ENCODE results near the gene TTLL10.
A peak's percentile ranks its signal among the peaks of the same experiment; 100 is the strongest.

TTLL10 gene

DNA sequence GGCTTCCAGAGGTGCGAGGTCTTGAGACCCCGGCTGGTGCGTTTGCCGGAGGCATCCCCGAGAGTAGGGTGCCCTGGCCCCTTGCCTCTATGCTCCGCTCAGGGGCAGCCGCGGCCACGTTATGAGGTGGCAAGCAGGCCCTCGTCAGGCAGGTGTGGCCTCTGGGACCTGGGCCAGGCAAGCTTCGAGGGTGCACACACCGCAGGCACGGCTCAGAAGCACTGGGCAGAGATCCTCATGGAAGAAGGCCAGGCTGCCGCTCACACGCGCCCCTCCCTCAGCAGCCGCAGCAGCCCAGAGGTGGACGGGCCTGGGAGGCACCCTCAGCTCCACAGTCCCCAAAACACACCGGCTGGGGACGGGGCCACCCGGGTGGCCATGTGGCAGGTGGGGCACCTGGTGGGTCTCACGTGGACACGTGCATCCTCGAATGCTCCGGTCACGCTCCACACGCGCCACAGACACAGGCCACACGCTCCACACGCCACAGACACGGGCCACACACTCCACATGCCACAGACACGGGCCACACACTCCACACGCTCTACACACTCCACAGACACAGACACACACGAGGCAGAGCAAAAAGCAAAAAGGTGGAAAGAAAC is 51.7 kb downstream of the TTLL10 start:
- DNase-seq = no peak

GRCh38 chr1:1225913-1226312 is 52.2 kb downstream of the TTLL10 start:
- DNase-seq = no peak

GRCh38 chr1:1226566-1227362 is 53.1 kb downstream of the TTLL10 start:
- DNase-seq = no peak

- DNase-seq = no peak
These were observed 53.7 kb downstream of the TTLL10 start for GRCh38 chr1:1227386-1227785.

GRCh38 chr1:1228187-1228586 is 54.5 kb downstream of the TTLL10 start:
- no peak for DNase-seq

DNA sequence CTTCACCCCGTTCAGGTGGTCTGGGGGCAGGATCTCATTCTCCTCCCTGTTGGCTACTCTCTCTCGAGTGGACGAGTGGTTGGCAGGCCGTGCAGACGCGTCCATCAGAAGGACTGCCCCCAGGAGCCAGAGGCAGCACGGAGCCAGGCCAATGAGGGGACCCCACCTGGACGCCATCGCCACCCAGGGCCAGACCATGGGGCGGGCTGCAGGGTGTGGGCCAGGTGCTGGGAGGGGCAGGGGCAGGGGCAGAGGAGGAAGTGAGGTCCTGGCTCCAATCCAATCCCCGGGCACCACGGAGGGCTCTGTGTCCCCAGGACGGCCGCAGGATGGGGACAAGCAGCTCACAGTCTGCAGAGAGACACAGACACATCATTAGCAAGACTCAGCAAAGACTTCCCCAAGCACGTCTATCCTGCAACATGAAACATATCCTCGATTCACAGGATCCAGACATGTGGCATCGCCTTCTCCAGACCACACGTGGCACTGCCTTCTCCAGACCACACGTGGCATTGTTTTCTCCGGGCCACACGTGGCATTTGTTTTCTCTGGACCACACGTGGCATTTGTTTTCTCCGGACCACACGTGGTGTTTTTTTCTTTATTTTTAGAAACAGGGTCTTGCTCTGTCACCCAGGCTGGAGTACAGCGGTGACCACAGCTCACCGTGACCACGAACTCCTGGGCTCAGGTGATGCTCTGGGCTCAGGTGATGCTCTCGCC is 55.1 kb downstream of the TTLL10 start:
- no peak for DNase-seq

- DNase-seq = no peak
These were observed 56.1 kb downstream of the TTLL10 start for GRCh38 chr1:1229770-1230169.

DNA sequence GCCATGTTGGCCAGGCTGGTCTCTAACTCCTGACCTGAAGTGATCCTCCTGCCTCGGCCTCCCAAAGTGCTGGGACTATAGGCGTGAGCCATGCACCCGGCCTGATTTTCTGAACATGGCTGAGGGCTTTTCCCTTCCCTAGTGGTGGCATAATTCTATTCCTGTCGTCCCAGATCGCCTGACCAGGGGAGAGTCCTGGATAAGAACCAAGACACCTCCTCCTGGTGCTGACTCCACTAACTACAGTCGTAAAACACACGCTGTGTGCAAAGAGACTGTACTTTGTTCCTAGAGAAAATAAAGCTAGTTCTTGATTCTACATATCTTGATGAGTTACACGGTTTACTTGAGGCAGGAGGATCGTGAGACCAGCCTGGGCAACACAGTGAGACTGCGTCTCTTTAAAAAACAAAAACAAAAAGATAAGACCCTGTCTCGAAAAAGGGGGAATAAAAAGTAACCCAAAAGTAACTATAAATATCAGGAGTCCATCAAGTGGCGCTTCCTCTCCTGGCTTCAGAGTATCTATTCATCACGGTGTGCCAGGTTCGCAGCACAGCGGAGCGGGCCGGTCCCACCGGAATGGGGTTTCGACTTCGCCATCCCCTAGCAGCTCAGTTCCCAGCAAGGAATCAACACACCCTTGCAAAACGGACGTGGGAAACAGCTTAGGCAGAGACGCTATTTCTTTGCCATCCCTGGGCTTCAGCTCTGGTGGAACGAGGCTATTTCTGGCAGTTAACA is 57.1 kb downstream of the TTLL10 start:
- DNase-seq = peak; percentile 37

DNA sequence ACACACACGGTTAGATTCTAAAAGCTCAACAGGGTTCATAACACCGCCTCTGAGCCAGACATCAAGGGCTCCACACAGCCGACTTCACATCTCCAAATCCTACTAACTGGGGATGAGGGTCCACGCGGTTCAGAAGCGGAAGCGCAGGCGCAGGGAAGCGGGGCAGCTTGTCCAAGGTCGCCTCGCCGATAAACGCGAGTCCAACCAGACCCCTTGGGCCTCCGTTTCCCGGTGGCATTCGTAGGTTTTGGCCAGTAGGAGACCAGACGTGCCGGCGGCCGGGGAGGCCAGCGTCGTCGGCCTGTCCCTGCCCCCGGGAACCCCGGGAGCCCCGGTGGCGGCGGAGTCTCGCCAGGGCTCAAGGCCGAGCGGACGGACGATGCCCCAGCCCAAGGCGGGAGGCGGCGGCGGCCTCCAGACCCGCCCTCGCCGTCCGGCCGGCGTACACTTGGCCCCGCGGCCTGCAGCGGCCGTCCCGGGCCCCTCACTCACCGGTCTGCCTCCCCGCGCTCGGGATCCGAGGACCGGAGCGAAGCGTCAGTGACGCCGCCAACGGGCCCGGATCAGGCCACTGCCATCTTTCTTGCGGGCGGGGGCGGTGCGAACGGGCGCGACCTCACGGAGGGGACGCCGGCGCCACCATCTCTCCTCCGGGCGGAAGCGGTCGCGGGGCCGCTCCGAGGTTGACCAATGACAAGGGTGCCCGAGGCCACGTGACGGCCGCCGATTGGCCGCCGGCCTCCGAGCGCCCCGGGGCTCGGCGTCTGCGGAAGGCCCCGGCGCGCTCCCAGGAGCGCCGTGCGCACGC is 57.9 kb downstream of the TTLL10 start, which contains the start of gene SDF4:
TSS of gene SDF4 (minus strand) at position 602 of the 808 bp plus-strand sequence. CDS start 3,229 bp downstream, outside the sequence.
- DNase-seq = peak; percentile 91

DNA sequence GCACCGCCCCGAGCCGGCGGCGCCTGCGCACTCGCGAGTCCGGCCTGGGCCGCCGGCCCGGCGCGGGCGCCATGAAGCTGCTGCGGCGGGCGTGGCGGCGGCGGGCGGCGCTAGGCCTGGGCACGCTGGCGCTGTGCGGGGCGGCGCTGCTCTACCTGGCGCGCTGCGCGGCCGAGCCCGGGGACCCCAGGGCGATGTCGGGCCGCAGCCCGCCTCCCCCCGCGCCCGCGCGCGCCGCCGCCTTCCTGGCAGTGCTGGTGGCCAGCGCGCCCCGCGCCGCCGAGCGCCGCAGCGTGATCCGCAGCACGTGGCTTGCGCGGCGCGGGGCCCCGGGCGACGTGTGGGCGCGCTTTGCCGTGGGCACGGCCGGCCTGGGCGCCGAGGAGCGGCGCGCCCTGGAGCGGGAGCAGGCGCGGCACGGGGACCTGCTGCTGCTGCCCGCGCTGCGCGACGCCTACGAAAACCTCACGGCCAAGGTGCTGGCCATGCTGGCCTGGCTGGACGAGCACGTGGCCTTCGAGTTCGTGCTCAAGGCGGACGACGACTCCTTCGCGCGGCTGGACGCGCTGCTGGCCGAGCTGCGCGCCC is 58.6 kb downstream of the TTLL10 start, which contains the start of gene B3GALT6:
TSS of gene B3GALT6 (plus strand) at position 30 of the 588 bp plus-strand sequence. CDS start at position 72, 42 bp downstream.
- no peak for DNase-seq

DNA sequence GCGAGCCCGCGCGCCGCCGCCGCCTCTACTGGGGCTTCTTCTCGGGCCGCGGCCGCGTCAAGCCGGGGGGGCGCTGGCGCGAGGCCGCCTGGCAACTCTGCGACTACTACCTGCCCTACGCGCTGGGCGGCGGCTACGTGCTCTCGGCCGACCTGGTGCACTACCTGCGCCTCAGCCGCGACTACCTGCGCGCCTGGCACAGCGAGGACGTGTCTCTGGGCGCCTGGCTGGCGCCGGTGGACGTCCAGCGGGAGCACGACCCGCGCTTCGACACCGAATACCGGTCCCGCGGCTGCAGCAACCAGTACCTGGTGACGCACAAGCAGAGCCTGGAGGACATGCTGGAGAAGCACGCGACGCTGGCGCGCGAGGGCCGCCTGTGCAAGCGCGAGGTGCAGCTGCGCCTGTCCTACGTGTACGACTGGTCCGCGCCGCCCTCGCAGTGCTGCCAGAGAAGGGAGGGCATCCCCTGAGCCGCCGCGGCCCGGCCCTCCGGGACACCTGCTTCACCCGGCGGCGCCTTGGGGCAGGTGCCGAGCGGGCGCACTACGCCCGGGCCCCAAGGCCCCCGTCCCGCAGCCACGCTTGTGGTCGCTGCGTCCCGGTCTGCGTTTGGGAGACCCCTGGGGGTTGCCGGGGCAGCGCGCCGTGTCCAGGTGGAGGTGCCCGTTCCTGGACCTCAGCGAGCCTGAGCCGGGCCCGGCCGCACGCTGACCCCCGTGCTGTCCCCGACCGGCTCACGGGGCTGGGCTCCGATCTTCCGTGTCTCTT is 59.3 kb downstream of the TTLL10 start:
- DNase-seq = no peak

GRCh38 chr1:1233567-1233892 is 59.9 kb downstream of the TTLL10 start:
- no peak for DNase-seq

DNA sequence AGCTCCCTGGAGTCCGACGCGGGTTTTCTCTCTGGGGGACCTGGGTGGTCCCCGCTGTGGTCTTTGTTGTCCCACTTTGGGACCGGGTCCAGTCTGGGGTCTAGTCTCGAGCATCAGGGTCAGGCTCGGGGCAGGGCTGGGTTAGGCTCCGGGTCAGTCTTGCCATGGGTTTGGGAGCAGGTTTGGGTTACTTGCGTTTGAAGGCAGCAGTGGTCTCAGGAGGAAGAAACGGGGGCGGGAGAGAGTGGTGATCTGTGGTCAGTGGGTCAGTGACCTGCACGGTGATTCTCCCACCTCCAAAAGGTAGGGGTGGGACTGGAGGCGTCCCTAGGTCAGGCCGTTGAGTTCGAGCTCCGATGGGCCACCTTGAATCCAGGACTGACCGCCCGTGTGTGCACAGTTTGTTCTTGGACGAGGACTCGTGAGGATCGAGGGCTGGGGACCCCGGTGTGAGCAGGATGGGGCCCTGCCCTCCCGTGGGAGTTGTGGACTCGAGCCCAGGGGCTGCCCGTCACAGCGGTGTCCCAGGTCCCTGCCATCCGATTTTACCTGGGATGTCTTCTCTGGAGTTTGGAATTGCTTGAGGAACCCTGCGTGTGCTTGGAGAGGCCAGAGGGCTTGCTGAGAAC is 60.6 kb downstream of the TTLL10 start:
- no peak for DNase-seq

- DNase-seq = no peak
These were observed 61.5 kb downstream of the TTLL10 start for GRCh38 chr1:1235016-1235744.

GRCh38 chr1:1236176-1236763 is 62.6 kb downstream of the TTLL10 start:
- no peak for DNase-seq

DNA sequence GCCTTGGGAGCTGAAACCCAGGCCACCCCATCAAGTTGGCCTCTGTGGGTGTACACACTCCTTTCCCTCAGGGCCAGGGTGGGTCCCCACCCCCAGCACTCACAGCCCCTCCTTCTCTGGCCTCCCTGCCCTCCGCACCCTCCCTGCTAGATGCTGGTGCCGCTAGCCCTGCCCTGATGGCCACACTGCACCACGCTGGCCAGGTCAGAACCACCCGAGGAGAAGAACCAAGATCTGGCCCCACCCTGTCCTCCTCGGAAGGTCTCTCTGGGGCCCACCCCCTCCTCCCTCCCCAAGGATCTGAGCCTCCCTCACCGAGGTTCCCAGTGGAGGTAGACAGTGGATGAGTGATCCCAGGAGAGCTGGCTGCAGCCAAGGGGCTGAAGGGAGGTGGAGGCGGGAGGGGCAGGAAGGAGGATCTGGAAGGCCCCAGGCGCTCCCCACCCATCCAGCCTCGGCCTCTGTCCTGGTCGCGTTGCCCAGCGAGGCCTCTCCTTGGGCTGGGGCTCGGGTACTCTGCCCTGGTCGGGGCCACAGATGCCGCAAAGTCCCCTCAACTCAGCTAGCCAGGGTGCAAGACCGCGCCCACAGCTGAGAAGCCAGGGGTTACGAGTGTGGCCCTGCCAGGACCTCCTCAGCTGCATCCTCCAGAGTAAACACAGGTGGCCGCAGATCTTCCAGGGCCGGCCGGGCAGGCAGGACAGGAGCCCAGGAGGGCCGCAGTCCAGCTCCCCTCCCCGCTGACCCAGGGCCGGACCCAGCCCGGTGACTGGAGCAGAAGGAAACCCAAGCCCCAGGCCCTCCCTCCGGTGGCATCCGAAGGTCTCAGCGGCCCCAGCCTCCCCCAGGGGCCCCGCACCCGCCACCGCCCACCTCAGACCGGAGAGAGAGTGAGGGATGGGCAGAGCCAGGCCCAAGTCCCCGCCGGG is 63.5 kb downstream of the TTLL10 start:
- DNase-seq = no peak

DNA sequence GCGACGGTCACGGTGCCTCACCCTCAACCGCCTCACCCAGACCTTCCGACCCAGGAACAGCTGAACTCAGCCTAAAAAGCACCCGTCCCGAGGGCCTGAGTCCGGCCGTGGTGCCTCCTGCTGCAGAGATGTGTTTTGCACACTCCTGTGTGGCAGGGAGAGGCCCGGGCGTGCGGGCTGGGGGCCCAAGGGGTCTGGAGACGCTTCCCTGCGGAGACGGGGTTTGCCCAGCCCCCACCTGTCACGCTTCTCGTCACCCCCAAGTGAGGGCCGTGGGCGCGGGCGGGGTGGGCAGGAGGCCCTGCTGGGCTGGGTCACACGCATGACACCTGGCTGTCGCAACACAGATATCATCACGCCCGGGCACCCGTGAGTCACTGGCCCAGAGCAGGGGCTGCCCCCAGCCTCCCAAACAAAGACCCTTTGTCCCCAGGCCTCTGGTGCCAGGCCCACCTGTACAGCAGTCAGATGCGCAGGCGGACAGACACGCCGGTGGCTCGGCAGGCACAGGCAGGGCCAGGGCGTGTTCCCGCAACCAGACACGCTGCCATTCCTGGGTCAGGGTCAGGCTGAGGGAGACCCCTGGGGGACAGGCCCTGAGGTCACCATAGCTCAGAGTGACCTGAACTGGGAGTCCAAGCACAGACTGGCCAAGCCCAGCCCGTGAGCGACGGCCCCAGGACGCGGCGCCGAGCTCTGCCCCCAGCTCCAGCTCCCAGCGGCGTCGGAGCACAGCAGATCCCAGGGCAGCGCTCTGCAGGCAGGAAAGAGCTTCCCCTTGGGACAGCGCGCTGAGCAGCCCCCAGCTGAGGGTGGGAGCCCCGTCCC is 64.4 kb downstream of the TTLL10 start:
- DNase-seq = peak; percentile 59
